Measurements from ENCODE around the gene FLNC.

The FLNC gene

GRCh38 chr7:128833148-128833945, 3.1 kb downstream of the FLNC start:
- DNase-seq (ENCODE audit: low read depth) = peak; percentile 87

DNA sequence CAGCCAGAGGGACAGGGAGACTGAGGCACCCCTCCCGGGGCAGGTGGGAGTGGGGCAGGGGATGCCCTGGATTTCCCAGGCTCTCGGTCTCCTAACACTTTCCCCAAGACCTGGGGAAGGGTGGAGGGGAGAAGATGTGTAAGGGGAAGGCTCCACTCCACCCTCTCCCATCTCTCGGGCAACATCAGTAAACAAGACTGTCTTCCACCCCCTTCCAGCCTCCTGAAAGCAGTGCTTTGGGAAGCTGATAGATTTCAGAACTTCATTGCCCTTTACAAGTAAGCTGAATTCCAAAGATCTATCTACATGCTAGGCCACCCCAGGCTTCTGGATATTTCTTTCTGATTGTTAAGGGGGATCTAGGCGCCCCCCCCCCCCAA, 3.7 kb downstream of the FLNC start:
- peak; percentile 43 for DNase-seq (ENCODE audit: low read depth)

DNA sequence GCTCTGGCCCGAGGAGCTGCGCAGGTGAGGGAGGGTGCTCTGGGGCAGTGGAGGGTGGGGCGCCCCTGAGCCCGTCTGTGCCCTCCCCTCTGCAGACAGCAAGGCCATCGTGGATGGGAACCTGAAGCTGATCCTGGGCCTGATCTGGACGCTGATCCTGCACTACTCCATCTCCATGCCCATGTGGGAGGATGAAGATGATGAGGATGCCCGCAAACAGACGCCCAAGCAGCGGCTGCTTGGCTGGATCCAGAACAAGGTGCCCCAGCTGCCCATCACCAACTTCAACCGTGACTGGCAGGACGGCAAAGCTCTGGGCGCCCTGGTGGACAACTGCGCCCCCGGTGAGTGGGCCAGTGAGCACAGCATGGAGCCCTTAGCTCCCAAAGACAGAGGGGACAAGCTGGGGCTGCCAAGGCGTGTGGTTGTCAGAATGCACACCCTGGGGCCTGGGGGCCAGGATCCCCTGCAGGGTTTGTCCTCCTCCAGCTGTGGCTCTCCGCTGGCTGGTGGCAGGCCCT, 5.1 kb downstream of the FLNC start:
- DNase-seq (ENCODE audit: low read depth) = no peak

DNA sequence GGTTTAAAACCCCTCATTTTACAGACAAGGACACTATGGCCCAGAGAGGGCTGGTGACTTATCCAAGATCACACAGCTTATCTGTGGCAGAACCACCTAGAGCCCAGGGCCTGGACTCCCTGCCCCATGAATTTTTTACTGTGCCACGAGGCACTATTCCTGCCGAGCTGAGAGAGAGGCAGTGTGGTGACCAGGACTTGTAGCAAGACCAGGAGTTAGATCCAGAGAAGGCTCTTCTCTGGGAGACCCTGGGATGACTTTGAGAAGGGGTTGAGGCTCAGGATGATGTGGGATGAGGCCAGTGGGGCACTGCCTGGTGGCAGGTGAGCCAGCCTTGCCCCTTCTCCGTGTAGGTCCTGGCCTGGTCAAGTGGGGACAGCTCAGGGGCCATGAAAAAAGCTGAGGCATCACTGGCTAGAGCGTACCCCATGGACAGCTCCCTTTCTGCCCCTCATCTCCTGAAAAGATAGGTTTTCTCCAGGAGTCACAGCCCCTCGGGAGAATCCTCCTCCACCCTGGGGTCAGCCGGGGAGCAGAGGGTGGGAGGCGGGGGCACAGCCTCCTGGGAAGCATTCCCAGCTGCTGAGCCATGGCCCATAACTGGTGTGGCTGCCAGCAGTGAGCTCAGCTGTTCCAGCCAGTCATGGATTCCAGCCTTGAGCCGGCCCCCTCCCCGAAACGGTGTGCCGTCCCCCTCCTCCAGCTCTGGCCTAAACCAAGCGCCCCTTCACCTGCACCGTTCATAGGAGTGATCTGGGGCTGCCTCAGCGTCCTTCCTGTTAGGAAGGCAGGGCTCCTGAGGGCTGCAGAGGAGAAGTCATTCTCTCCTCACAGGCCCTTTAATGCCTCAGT, 5.8 kb downstream of the FLNC start:
- DNase-seq (ENCODE audit: low read depth) = no peak

DNA sequence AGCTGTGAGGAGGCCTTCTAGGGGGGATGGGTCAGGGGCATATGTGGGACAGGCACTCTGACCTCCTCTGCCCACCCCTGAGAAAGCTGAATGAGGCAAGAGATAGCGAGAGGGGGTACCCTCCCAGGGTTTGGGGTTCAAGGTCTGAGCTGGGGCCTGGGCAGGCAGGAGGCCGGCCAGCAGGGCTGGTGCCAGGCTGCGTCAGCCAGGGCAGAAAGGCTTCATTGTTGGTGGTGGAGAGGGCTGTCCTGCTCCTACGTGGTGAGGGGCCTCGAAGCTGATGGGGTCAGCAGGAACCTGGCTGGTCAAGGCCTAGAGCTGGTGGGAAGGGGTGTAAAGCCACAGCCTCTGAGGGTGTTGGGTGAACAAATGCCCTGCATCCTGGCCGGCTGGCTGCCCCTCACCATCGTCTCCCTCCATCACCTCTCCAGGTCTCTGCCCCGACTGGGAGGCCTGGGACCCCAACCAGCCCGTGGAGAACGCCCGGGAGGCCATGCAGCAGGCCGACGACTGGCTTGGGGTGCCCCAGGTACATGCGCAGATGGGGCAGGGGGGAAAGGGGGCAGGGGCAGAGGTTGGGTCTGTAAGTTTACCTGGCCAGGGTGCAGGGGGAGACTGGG, 6.6 kb downstream of the FLNC start:
- DNase-seq (ENCODE audit: low read depth) = no peak

GRCh38 chr7:128837521-128837921, 7.3 kb downstream of the FLNC start:
- no peak for DNase-seq (ENCODE audit: low read depth)

DNA sequence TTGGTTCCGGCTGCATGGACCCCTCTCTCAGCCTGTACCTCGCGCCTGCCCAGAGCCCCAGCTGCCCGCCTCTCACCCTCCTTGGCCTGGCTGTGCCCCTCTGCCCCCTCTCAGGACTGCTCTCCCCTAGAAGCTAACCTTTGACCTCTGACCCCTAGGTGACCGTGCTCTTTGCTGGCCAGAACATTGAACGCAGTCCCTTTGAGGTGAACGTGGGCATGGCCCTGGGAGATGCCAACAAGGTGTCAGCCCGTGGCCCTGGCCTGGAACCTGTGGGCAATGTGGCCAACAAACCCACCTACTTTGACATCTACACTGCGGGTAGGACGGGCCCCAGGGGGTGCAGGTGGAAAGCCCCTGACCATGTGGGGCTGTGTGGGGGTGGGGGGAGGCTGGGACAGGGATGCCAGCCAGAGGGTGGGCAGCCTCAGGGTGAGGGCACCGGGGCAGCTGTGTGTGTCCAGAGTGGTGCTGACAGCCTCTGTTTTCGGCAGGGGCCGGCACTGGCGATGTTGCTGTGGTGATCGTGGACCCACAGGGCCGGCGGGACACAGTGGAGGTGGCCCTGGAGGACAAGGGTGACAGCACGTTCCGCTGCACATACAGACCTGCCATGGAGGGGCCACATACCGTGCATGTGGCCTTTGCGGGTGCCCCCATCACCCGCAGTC, 8.0 kb downstream of the FLNC start:
- DNase-seq (ENCODE audit: low read depth) = no peak

GRCh38 chr7:128838981-128839731, 8.9 kb downstream of the FLNC start:
- DNase-seq (ENCODE audit: low read depth) = no peak

DNA sequence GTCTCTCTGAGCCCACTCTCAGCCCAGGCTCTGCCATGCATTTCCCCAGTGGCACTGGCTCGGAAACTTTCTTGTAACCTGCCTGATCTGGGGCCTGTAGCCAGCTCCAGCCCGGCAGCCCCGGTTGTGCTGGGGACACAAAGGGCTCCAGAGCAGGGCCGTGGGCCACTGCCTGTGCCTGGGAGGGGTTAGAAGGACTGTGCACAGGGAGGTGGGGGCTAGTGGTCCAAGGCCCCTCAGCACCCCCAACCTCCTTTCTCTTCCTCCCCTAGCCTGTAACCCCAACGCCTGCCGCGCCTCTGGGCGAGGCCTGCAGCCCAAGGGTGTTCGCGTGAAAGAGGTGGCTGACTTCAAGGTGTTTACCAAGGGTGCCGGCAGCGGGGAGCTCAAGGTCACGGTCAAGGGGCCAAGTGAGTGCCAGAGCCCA, 9.6 kb downstream of the FLNC start:
- DNase-seq (ENCODE audit: low read depth) = no peak

DNA sequence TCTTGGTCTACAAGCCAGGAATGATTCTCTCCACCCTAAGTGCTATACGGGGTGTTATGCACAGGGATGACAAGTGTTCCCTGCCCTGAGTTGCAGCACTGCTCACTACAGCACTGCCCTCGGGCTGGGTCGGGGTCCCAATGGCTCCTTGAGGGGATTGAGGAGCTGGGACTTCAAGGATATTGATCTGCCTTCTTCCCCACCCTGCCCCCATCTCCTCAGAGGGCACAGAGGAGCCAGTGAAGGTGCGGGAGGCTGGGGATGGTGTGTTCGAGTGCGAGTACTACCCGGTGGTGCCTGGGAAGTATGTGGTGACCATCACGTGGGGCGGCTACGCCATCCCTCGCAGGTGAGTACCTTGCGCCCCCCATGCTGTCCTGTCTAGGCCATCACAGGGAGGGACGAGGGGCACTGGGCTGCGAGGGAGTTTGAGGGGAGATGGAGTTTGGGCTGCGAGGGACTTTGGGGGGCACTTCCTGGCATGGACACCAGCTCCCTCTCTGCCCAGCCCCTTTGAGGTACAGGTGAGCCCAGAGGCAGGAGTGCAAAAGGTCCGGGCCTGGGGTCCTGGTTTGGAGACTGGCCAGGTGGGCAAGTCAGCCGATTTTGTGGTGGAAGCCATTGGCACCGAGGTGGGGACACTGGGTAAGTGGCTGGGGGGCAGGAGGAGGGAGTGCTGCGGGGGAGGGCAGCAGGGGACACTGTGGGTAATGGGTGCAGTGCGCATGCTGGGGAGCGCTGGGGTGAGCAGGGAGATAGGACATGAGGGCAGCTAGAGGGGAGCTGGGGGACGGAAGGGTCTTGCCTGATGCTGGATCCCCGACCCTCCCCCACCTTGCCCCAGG, 10.3 kb downstream of the FLNC start:
- DNase-seq (ENCODE audit: low read depth) = no peak

GRCh38 chr7:128841171-128841690, 11.0 kb downstream of the FLNC start:
- no peak for DNase-seq (ENCODE audit: low read depth)

GRCh38 chr7:128841921-128842673, 11.9 kb downstream of the FLNC start:
- DNase-seq (ENCODE audit: low read depth) = no peak

DNA sequence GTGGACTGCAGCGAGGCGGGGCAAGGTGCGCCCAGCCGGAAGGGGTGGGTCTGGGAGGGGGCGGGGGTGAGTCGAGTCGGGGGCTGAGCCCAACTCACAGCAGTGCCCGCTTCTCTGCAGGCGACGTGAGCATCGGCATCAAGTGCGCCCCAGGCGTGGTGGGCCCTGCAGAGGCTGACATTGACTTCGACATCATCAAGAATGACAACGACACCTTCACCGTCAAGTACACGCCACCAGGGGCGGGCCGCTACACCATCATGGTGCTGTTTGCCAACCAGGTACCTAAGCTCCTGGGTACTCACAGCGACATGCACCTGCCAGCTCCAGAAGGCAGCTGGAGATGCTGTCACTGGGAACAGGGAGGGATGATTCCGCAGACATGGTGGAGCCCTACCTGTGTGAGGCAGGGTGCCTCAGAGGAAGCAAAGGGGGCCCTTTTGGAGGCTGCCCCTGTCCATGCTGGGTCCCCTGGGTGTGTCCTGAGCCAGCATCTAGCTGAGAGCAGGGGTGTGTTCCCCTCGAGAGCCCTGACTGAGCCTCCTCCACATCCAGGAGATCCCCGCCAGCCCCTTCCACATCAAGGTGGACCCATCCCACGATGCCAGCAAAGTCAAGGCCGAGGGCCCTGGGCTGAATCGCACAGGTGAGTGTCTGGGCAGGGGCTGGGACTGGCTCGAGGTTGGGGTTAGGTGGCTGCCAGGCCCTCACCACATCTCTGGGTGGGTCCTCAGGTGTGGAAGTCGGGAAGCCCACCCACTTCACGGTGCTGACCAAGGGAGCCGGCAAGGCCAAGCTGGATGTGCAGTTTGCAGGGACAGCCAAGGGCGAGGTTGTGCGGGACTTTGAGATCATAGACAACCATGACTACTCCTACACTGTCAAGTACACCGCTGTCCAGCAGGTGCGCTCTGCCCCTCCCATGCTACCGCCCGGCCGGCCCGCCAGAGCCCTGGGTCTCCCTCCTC, 12.8 kb downstream of the FLNC start:
- no peak for DNase-seq (ENCODE audit: low read depth)

DNA sequence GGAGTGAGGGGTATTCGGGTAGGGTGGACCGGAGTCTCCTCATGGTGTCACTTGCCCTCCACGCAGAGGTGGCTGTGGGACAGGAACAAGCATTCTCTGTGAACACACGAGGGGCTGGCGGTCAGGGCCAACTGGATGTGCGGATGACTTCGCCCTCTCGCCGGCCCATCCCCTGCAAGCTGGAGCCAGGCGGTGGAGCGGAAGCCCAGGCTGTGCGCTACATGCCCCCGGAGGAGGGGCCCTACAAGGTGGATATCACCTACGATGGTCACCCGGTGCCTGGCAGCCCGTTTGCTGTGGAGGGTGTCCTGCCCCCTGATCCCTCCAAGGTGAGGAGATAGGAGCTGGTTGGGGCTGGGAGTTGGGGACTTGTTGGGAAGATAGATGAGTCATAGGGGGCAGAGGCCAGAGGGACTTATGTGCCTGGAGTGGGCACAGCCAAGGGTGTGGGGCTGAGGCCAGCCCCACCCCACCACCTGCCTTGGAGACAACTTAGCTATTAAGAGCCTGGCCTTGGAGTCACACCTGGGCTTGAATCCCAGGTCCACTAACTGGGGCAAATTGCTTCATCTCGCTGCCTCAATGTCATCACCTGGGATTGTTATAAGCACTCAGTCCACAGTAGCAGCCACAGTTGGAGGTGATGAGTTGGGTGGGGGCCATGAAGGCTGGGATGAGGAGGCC, 13.9 kb downstream of the FLNC start:
- DNase-seq (ENCODE audit: low read depth) = no peak

DNA sequence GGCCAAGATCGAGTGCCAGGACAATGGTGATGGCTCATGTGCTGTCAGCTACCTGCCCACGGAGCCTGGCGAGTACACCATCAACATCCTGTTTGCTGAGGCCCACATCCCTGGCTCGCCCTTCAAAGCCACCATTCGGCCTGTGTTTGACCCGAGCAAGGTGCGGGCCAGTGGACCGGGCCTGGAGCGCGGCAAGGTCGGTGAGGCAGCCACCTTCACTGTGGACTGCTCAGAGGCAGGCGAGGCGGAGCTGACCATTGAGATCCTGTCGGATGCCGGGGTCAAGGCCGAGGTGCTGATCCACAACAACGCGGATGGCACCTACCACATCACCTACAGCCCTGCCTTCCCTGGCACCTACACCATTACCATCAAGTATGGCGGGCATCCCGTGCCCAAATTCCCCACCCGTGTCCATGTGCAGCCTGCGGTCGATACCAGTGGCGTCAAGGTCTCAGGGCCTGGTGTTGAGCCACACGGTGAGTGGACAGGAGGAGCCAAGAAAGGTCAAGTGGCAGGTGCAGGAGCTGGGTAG, 14.6 kb downstream of the FLNC start:
- no peak for DNase-seq (ENCODE audit: low read depth)

- DNase-seq (ENCODE audit: low read depth) = no peak
These were observed 15.3 kb downstream of the FLNC start for GRCh38 chr7:128845475-128845874.

DNA sequence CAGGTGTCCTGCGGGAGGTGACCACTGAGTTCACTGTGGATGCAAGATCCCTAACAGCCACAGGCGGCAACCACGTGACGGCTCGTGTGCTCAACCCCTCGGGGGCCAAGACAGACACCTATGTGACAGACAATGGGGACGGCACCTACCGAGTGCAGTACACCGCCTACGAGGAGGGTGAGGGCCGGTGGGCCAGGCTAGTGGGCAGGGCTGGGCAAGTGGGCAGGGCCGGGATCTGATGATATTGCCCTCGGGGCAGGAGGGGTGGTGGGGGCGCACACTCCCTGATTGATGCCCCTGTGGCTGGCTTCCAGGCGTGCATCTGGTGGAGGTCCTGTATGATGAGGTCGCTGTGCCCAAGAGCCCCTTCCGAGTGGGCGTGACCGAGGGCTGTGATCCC, 15.8 kb downstream of the FLNC start:
- DNase-seq (ENCODE audit: low read depth) = no peak
